ENCODE data around the gene PHF21A. TPM values are rescaled to one million over a fixed set of nuclear protein-coding genes. Genes with fewer than 3 reads are reported as not detected.

The PHF21A gene
- total and polyA plus RNA-seq, 4 donors, result 3.6 to 8.5 (median 6.2) TPM

DNA sequence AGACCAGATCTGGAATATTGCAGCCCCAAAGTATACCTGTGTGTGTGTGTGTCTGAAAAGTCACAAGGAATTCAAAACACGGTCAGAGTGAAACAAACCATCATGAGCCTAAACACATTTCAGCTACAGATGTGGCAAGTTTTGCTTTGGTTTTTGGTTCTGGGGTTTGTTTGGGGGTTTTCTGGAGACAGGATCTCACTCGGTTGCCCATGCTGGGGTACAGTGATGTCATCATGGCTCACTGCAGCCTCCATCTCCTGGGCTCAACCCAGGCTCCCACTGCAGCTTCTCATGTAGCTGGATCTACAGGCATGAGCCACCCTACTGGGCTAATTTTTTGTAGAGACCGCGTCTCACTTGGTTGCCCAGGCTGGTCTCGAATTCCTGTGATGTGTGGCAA, 41.4 kb upstream of the PHF21A start (continued):
- TF ChIP-seq, protein P1, sequence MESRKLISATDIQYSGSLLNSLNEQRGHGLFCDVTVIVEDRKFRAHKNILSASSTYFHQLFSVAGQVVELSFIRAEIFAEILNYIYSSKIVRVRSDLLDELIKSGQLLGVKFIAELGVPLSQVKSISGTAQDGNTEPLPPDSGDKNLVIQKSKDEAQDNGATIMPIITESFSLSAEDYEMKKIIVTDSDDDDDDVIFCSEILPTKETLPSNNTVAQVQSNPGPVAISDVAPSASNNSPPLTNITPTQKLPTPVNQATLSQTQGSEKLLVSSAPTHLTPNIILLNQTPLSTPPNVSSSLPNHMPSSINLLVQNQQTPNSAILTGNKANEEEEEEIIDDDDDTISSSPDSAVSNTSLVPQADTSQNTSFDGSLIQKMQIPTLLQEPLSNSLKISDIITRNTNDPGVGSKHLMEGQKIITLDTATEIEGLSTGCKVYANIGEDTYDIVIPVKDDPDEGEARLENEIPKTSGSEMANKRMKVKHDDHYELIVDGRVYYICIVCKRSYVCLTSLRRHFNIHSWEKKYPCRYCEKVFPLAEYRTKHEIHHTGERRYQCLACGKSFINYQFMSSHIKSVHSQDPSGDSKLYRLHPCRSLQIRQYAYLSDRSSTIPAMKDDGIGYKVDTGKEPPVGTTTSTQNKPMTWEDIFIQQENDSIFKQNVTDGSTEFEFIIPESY (IDR thresholded peaks at IDR 0.05), result no peak
- TF ChIP-seq HNF4G (IDR thresholded peaks at IDR 0.05), result no peak
- no peak for TF ChIP-seq YY1 (IDR thresholded peaks at IDR 0.05)
- TF ChIP-seq SP1 (IDR thresholded peaks at IDR 0.05), result no peak
- no peak for TF ChIP-seq FOXA2 (IDR thresholded peaks at IDR 0.05)
- no peak for TF ChIP-seq HNF4A (conservative IDR thresholded peaks at IDR 0.05)
- TF ChIP-seq EGR1 (IDR thresholded peaks at IDR 0.05; ENCODE audit: low read depth in 2 of 2), result no peak
- TF ChIP-seq GABPA (IDR thresholded peaks at IDR 0.05 in 1 of 2, conservative IDR thresholded peaks at IDR 0.05 in 1 of 2), result no peak
- TF ChIP-seq FOXA1 (IDR thresholded peaks at IDR 0.05), result no peak
- TF ChIP-seq JUND (IDR thresholded peaks at IDR 0.05), result no peak
- TF ChIP-seq RXRA (IDR thresholded peaks at IDR 0.05), result no peak

DNA sequence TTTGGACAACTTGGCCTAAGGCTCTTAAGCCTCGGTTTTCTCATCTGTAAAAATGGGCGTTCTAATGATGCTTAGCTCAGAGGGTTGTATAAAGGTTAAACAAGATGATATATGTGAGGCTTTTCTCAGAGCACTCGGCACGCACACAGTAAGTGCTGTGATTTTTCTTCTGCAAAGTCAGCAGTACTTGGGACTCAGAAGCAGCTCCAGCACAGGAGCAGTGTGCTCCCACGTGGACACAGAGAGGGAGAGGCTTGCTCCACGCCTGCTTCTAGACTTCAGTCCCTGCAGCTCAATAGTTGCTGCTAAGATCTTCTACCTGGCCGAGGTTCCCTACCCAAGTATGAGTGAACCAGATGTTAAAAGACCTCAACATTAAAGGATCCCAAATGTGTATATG, 39.9 kb upstream of the PHF21A start:
- no peaks in the 10 kb centered on the region for H3K9me3 ChIP-seq (ENCODE audit: control insufficient read depth in 4 of 4, low read length in 3 of 4)
- peaks cover 0 to 18% (median 7%) of the 10 kb centered on the region in 4 donors for H3K27me3 ChIP-seq (ENCODE audit: control insufficient read depth in 4 of 4, insufficient read depth in 4 of 4, low read length in 3 of 4)
- H3K36me3 ChIP-seq (ENCODE audit: control insufficient read depth in 4 of 4, insufficient read depth in 3 of 4, low read depth in 1 of 4, low read length in 3 of 4), result no peaks in the 10 kb centered on the region
- H3K27ac ChIP-seq (ENCODE audit: low read depth in 1 of 2, low read length in 2 of 2), result no peak overlapping the region
- no peak overlapping the region for H3K4me3 ChIP-seq (ENCODE audit: low read depth in 1 of 3, low read length in 3 of 3)
- no peak overlapping the region for H3K9ac ChIP-seq (ENCODE audit: low read depth in 1 of 2, low read length in 2 of 2)
- H3K4me1 ChIP-seq (ENCODE audit: control insufficient read depth in 4 of 4, insufficient read depth in 4 of 4, low read length in 3 of 4), result no peaks in the 10 kb centered on the region
- DNase-seq (ENCODE audit: low spot score), result no peak
- TF ChIP-seq FOXA2 (IDR thresholded peaks at IDR 0.05), result no peak
- TF ChIP-seq RXRA (IDR thresholded peaks at IDR 0.05), result no peak
- TF ChIP-seq, protein P2, sequence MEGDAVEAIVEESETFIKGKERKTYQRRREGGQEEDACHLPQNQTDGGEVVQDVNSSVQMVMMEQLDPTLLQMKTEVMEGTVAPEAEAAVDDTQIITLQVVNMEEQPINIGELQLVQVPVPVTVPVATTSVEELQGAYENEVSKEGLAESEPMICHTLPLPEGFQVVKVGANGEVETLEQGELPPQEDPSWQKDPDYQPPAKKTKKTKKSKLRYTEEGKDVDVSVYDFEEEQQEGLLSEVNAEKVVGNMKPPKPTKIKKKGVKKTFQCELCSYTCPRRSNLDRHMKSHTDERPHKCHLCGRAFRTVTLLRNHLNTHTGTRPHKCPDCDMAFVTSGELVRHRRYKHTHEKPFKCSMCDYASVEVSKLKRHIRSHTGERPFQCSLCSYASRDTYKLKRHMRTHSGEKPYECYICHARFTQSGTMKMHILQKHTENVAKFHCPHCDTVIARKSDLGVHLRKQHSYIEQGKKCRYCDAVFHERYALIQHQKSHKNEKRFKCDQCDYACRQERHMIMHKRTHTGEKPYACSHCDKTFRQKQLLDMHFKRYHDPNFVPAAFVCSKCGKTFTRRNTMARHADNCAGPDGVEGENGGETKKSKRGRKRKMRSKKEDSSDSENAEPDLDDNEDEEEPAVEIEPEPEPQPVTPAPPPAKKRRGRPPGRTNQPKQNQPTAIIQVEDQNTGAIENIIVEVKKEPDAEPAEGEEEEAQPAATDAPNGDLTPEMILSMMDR (IDR thresholded peaks at IDR 0.05; ENCODE audit: low read depth, low read length, missing input control), result no peak
- no peak for TF ChIP-seq HNF4A (conservative IDR thresholded peaks at IDR 0.05)
- TF ChIP-seq YY1 (IDR thresholded peaks at IDR 0.05), result no peak
- WGBS, result 83% methylated on average over 7 of the region's 7 CpGs

DNA sequence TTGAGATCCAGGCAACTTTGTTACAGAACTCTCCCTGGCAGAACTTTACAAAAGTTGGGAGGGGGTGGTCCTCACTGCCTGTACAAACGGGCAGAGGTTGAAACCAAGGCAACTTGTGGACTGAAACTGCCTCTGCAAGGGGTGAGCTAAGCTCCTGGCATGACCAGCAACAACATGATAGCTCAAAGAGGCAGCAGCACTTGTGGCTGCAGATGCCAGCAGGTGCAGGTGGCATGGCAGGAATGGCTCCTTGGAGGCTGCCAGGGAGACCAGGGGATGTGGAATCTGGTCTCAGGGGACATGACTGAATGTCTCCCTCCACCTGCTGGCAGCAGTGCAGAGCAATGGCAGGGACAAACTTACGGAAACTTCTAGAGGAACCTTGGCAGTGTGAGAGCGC, 38.8 kb upstream of the PHF21A start:
- TF ChIP-seq SP1 (IDR thresholded peaks at IDR 0.05) (no peak), RXRA (IDR thresholded peaks at IDR 0.05) (no peak), TAF1 (conservative IDR thresholded peaks at IDR 0.05) (no peak), RAD21 (IDR thresholded peaks at IDR 0.05) (no peak), FOXA1 (IDR thresholded peaks at IDR 0.05) (no peak), NR2F2 (IDR thresholded peaks at IDR 0.05) (no peak), HNF4A (conservative IDR thresholded peaks at IDR 0.05) (no peak), YY1 (IDR thresholded peaks at IDR 0.05) (no peak), FOXA2 (IDR thresholded peaks at IDR 0.05) (no peak)
- TF ChIP-seq, protein P3, sequence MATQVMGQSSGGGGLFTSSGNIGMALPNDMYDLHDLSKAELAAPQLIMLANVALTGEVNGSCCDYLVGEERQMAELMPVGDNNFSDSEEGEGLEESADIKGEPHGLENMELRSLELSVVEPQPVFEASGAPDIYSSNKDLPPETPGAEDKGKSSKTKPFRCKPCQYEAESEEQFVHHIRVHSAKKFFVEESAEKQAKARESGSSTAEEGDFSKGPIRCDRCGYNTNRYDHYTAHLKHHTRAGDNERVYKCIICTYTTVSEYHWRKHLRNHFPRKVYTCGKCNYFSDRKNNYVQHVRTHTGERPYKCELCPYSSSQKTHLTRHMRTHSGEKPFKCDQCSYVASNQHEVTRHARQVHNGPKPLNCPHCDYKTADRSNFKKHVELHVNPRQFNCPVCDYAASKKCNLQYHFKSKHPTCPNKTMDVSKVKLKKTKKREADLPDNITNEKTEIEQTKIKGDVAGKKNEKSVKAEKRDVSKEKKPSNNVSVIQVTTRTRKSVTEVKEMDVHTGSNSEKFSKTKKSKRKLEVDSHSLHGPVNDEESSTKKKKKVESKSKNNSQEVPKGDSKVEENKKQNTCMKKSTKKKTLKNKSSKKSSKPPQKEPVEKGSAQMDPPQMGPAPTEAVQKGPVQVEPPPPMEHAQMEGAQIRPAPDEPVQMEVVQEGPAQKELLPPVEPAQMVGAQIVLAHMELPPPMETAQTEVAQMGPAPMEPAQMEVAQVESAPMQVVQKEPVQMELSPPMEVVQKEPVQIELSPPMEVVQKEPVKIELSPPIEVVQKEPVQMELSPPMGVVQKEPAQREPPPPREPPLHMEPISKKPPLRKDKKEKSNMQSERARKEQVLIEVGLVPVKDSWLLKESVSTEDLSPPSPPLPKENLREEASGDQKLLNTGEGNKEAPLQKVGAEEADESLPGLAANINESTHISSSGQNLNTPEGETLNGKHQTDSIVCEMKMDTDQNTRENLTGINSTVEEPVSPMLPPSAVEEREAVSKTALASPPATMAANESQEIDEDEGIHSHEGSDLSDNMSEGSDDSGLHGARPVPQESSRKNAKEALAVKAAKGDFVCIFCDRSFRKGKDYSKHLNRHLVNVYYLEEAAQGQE (IDR thresholded peaks at IDR 0.05), result no peak
- TF ChIP-seq, protein P1 (IDR thresholded peaks at IDR 0.05), result no peak
- TF ChIP-seq, protein P4, sequence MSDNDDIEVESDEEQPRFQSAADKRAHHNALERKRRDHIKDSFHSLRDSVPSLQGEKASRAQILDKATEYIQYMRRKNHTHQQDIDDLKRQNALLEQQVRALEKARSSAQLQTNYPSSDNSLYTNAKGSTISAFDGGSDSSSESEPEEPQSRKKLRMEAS (IDR thresholded peaks at IDR 0.05), result no peak
- no peak overlapping the region for H3K4me3 ChIP-seq (ENCODE audit: low read depth in 1 of 3, low read length in 3 of 3)
- no peaks in the 10 kb centered on the region for H3K36me3 ChIP-seq (ENCODE audit: control insufficient read depth in 4 of 4, insufficient read depth in 3 of 4, low read depth in 1 of 4, low read length in 3 of 4)
- 55% methylated on average over 3 of the region's 3 CpGs for WGBS
- no peak for DNase-seq (ENCODE audit: low spot score)
- no peaks in the 10 kb centered on the region for H3K9me3 ChIP-seq (ENCODE audit: control insufficient read depth in 4 of 4, low read length in 3 of 4)
- peaks cover 0 to 17% (median 7%) of the 10 kb centered on the region in 4 donors for H3K27me3 ChIP-seq (ENCODE audit: control insufficient read depth in 4 of 4, insufficient read depth in 4 of 4, low read length in 3 of 4)
- H3K9ac ChIP-seq (ENCODE audit: low read depth in 1 of 2, low read length in 2 of 2), result no peak overlapping the region
- no peak overlapping the region for H3K27ac ChIP-seq (ENCODE audit: low read depth in 1 of 2, low read length in 2 of 2)
- H3K4me1 ChIP-seq (ENCODE audit: control insufficient read depth in 4 of 4, insufficient read depth in 4 of 4, low read length in 3 of 4), result no peaks in the 10 kb centered on the region
